CD8-positive, alpha-beta memory T cell (primary cell): ENCODE results near the gene ILK. TPM values are rescaled to one million over a fixed set of nuclear protein-coding genes. Genes with fewer than 3 reads are reported as not detected.

Experiments
- CTCF ChIA-PET: fragments of 350-600 bp; sonication (Branson Sonifier 250); formaldehyde crosslinking; loops from one replicate; lab custom pipeline; 2021; ENCODE audit warnings: antibody characterized with exemption; lab: Charles Lee
- POLR2A ChIA-PET: fragments of 350-600 bp; sonication (Branson Sonifier 250); formaldehyde crosslinking; loops from one replicate; lab custom pipeline; 2021; ENCODE audit warnings: antibody characterized with exemption; lab: Charles Lee
- DNase-seq, 5 donors: peaks; one replicate each; pipeline versions ENCODE4 v3.0.0 to v3.0.0-alpha.2; 2020 to 2022; ENCODE audit warnings: mixed read lengths in 1 of 5
- H3K27ac ChIP-seq: one replicate; pipeline ENCODE4 v1.7.0; 2013; ENCODE audit warnings: low read depth, mild to moderate bottlenecking, low read length, moderate library complexity
- H3K27me3 ChIP-seq: 2 replicates; pipeline ENCODE4 v1.7.0; 2013; ENCODE audit warnings: low read length, mild to moderate bottlenecking; ENCODE audit not compliant: insufficient read depth, poor library complexity, severe bottlenecking
- H3K36me3 ChIP-seq: 2 replicates; pipeline ENCODE4 v1.7.0; 2013; ENCODE audit warnings: mild to moderate bottlenecking, low read length, moderate library complexity; ENCODE audit not compliant: insufficient read depth
- H3K4me1 ChIP-seq: 2 replicates; pipeline ENCODE4 v1.7.0; 2013; ENCODE audit warnings: mild to moderate bottlenecking, low read length, moderate library complexity; ENCODE audit not compliant: insufficient read depth
- H3K4me3 ChIP-seq: 2 replicates; pipeline ENCODE4 v1.7.0; 2013; ENCODE audit warnings: mild to moderate bottlenecking, low read length
- H3K9me3 ChIP-seq: 2 replicates; pipeline ENCODE4 v1.7.0; 2013; ENCODE audit warnings: mild to moderate bottlenecking, low read length
- H3K27ac Mint-ChIP-seq, 8 donors: one replicate each; pipeline ENCODE4 v1.8.0; 2020 to 2021; ENCODE audit warnings: mixed read lengths in 8 of 8, mild to moderate bottlenecking in 6 of 8, inconsistent platforms in 3 of 8, moderate library complexity in 3 of 8
- H3K27me3 Mint-ChIP-seq, 2 donors: one replicate each; pipeline ENCODE4 v1.8.0; 2020 to 2021; ENCODE audit warnings: mixed read lengths in 2 of 2, mild to moderate bottlenecking in 1 of 2, moderate library complexity in 1 of 2
- H3K36me3 Mint-ChIP-seq, 3 donors: one replicate each; pipeline ENCODE4 v1.8.0; 2020 to 2021; ENCODE audit warnings: mixed read lengths in 3 of 3, inconsistent platforms in 1 of 3, mild to moderate bottlenecking in 1 of 3
- H3K4me1 Mint-ChIP-seq, 3 donors: one replicate each; pipeline ENCODE4 v1.8.0; 2020 to 2021; ENCODE audit warnings: mixed read lengths in 3 of 3, inconsistent platforms in 1 of 3, mild to moderate bottlenecking in 1 of 3
- H3K4me3 Mint-ChIP-seq, 7 donors: one replicate each; pipeline ENCODE4 v1.8.0; 2020 to 2021; ENCODE audit warnings: mixed read lengths in 7 of 7, mild to moderate bottlenecking in 6 of 7, moderate library complexity in 4 of 7, inconsistent platforms in 2 of 7
- H3K9me3 Mint-ChIP-seq, 5 donors: one replicate each; pipeline ENCODE4 v1.8.0; 2020 to 2022; ENCODE audit warnings: mixed read lengths in 5 of 5, mild to moderate bottlenecking in 3 of 5, moderate library complexity in 2 of 5, inconsistent platforms in 1 of 5
- polyA plus RNA-seq: library from polyadenylated mRNA; unstranded; fragments of 300-500 nt; fragmentation: Illumina TruSeq; gene quantifications from one replicate; pipeline ENCODE4 v1.2.3, GENCODE V29; 2021
- total RNA-seq, 2 experiments: library from RNA; stranded (reverse); gene quantifications; one replicate each; pipeline ENCODE4 v1.2.3, GENCODE V29; 2021

Gene ILK
- total and polyA plus RNA-seq, 3 experiments from 2014 or later = 90.1 to 111 (median 92.6) TPM

- peak overlapping the region; percentile 88 for H3K27ac ChIP-seq
Measured at GRCh38 chr11:6618117-6619003, 14.8 kb downstream of the ILK start.

GRCh38 chr11:6619004-6619745 lies 15.6 kb downstream of the ILK start, which contains the start of gene TPP1:
Gene TPP1, minus strand, starts transcription at chr11:6619422. Its CDS starts 22 bp downstream, at chr11:6619400.
- peaks cover 0 to 11% (median 4%) of the 10 kb centered on the region in 3 donors for H3K36me3 Mint-ChIP-seq
- Histone ChIP-seq H3K36me3 (peaks cover 9% of the 10 kb centered on the region), H3K9me3 (no peaks in the 10 kb centered on the region), H3K4me1 (peaks cover 19% of the 10 kb centered on the region), H3K4me3 (peak within 1 kb of the TSS; percentile 91), H3K27me3 (no peaks in the 10 kb centered on the region), H3K27ac (peak within 1 kb of the TSS; percentile 88)
- H3K27ac Mint-ChIP-seq = no peak within 1 kb of the TSS
- peaks cover 9 to 13% (median 13%) of the 10 kb centered on the region in 3 donors for H3K4me1 Mint-ChIP-seq
- peaks cover 0 to 1% of the 10 kb centered on the region in 2 donors for H3K27me3 Mint-ChIP-seq
- H3K9me3 Mint-ChIP-seq = no peaks in the 10 kb centered on the region
- no peak within 1 kb of the TSS for H3K4me3 Mint-ChIP-seq
- POLR2A ChIA-PET = interaction anchor here (0.6 to 3.1 kb wide), 12 partner anchors 8 to 216 kb away, joined by 3 to 35 read pairs (median 4); partner anchors contain the start of genes ARFIP2, ILK, MRPL17 and RRP8
- peak; percentile 83 to 95 (median 91) for DNase-seq
- CTCF ChIA-PET = interaction anchor here (0.8 to 4.5 kb wide), 25 partner anchors 8 to 1368 kb away, joined by 3 to 54 read pairs (median 3); partner anchors contain the start of genes EIF3F, ILK, MRPL17 and RRP8

More at GRCh38 chr11:6618117-6619003, 14.8 kb downstream of the ILK start:
- Mint-ChIP-seq H3K4me1 (peaks cover 9 to 13% (median 13%) of the 10 kb centered on the region in 3 donors), H3K4me3 (no peak overlapping the region), H3K9me3 (no peaks in the 10 kb centered on the region), H3K27ac (no peak overlapping the region), H3K27me3 (peaks cover 0 to 1% of the 10 kb centered on the region in 2 donors), H3K36me3 (peaks cover 0 to 11% (median 3%) of the 10 kb centered on the region in 3 donors)
- Histone ChIP-seq H3K36me3 (peaks cover 9% of the 10 kb centered on the region), H3K4me1 (peaks cover 19% of the 10 kb centered on the region), H3K4me3 (peak overlapping the region; percentile 91), H3K9me3 (no peaks in the 10 kb centered on the region), H3K27me3 (no peaks in the 10 kb centered on the region)
- ChIA-PET CTCF (interaction anchor here (0.8 to 4.5 kb wide), 22 partner anchors 9 to 1369 kb away, joined by 3 to 54 read pairs (median 4); partner anchors contain the start of genes EIF3F, ILK, MRPL17 and RRP8), POLR2A (interaction anchor here (0.6 to 3.1 kb wide), 12 partner anchors 10 to 215 kb away, joined by 3 to 35 read pairs (median 4); partner anchors contain the start of genes ARFIP2, ILK, MRPL17 and RRP8)
- peak; percentile 36 to 84 (median 58) for DNase-seq

- no peak overlapping the region for H3K4me3 ChIP-seq
- peaks cover 19% of the 10 kb centered on the region for H3K4me1 ChIP-seq
- DNase-seq = no peak
- no peaks in the 10 kb centered on the region for H3K27me3 ChIP-seq
- Mint-ChIP-seq H3K4me1 (peaks cover 8 to 12% (median 9%) of the 10 kb centered on the region in 3 donors), H3K4me3 (no peak overlapping the region), H3K27me3 (peaks cover 0 to 1% of the 10 kb centered on the region in 2 donors), H3K27ac (no peak overlapping the region), H3K9me3 (no peaks in the 10 kb centered on the region), H3K36me3 (peaks cover 0 to 8% (median 8%) of the 10 kb centered on the region in 3 donors)
- H3K27ac ChIP-seq = no peak overlapping the region
- ChIA-PET CTCF (interaction anchor here (0.9 to 2.8 kb wide), 6 partner anchors 9 to 90 kb away, joined by 3 to 16 read pairs (median 5); partner anchors contain the start of genes MRPL17 and TAF10), POLR2A (interaction anchor here (0.7 to 1.3 kb wide), 2 partner anchors 9 to 27 kb away, joined by 3 to 4 read pairs; partner anchors contain the start of gene TAF10)
- H3K36me3 ChIP-seq = peaks cover 7% of the 10 kb centered on the region
- no peaks in the 10 kb centered on the region for H3K9me3 ChIP-seq
Measured at GRCh38 chr11:6620636-6621035, 17.1 kb downstream of the ILK start.

- no peak for DNase-seq
- peaks cover 19% of the 10 kb centered on the region for H3K4me1 ChIP-seq
- Mint-ChIP-seq H3K27ac (no peak overlapping the region), H3K4me3 (no peak overlapping the region), H3K4me1 (peaks cover 5 to 7% (median 5%) of the 10 kb centered on the region in 3 donors), H3K36me3 (peaks cover 0 to 10% (median 0%) of the 10 kb centered on the region in 3 donors), H3K9me3 (no peaks in the 10 kb centered on the region), H3K27me3 (peaks cover 0 to 1% of the 10 kb centered on the region in 2 donors)
- H3K36me3 ChIP-seq = no peaks in the 10 kb centered on the region
- ChIA-PET POLR2A (interaction anchor here (1.3 kb wide), 1 partner anchor 10 kb away, joined by 4 read pairs; the partner anchor contains the start of gene TAF10), CTCF (interaction anchor here (0.8 to 2.8 kb wide), 5 partner anchors 10 to 134 kb away, joined by 3 to 16 read pairs (median 3); partner anchors contain the start of genes MRPL17 and TAF10)
- H3K27ac ChIP-seq = no peak overlapping the region
- no peaks in the 10 kb centered on the region for H3K9me3 ChIP-seq
- no peaks in the 10 kb centered on the region for H3K27me3 ChIP-seq
- no peak overlapping the region for H3K4me3 ChIP-seq
Measured at GRCh38 chr11:6621711-6622211, 18.2 kb downstream of the ILK start.

GRCh38 chr11:6622261-6623171 lies 18.9 kb downstream of the ILK start:
- ChIA-PET CTCF (interaction anchor here (0.8 to 2.8 kb wide), 5 partner anchors 11 to 133 kb away, joined by 3 to 16 read pairs (median 5); partner anchors contain the start of genes MRPL17 and TAF10), POLR2A (interaction anchor here (0.5 kb wide), 1 partner anchor 150 kb away, joined by 3 read pairs; no protein-coding TSS in a partner anchor)
- H3K36me3 Mint-ChIP-seq = peaks cover 0 to 9% (median 0%) of the 10 kb centered on the region in 3 donors
- H3K4me3 Mint-ChIP-seq = no peak overlapping the region
- H3K9me3 Mint-ChIP-seq = no peaks in the 10 kb centered on the region
- peaks cover 0 to 1% of the 10 kb centered on the region in 2 donors for H3K27me3 Mint-ChIP-seq
- Histone ChIP-seq H3K36me3 (no peaks in the 10 kb centered on the region), H3K27ac (no peak overlapping the region), H3K27me3 (no peaks in the 10 kb centered on the region), H3K4me1 (peaks cover 20% of the 10 kb centered on the region), H3K4me3 (no peak overlapping the region), H3K9me3 (no peaks in the 10 kb centered on the region)
- no peak for DNase-seq
- H3K27ac Mint-ChIP-seq = no peak overlapping the region
- peaks cover 9 to 12% (median 12%) of the 10 kb centered on the region in 3 donors for H3K4me1 Mint-ChIP-seq

GRCh38 chr11:6623391-6624363 lies 20.1 kb downstream of the ILK start:
- no peaks in the 10 kb centered on the region for H3K9me3 ChIP-seq
- Mint-ChIP-seq H3K27me3 (peaks cover 0 to 1% of the 10 kb centered on the region in 2 donors), H3K9me3 (no peaks in the 10 kb centered on the region), H3K4me3 (no peak overlapping the region), H3K4me1 (peaks cover 11 to 22% (median 19%) of the 10 kb centered on the region in 3 donors), H3K27ac (no peak overlapping the region), H3K36me3 (peaks cover 0 to 9% (median 0%) of the 10 kb centered on the region in 3 donors)
- no peak overlapping the region for H3K27ac ChIP-seq
- peaks cover 18% of the 10 kb centered on the region for H3K4me1 ChIP-seq
- H3K36me3 ChIP-seq = no peaks in the 10 kb centered on the region
- ChIA-PET POLR2A (no interaction called here), CTCF (interaction anchor here (0.7 to 1.4 kb wide), 3 partner anchors 11 to 63 kb away, joined by 3 to 5 read pairs (median 3); no protein-coding TSS in a partner anchor)
- H3K27me3 ChIP-seq = no peaks in the 10 kb centered on the region
- no peak for DNase-seq
- H3K4me3 ChIP-seq = no peak overlapping the region
